Endothelial cell of umbilical vein (primary cell): ENCODE results near the gene LRRC71. TPM values are rescaled to one million over a fixed set of nuclear protein-coding genes. Genes with fewer than 3 reads are reported as not detected.

ENCODE experiments used
- BruUV-seq: library from RNA; stranded (reverse); fragments of 400-500 nt; replicated peaks from 2 replicates; lab custom pipeline; 2021; lab: Mats Ljungman, UMichigan
- CTCF ChIA-PET: fragments of 300-600, 350-600 bp; sonication (Branson Sonifier 250); formaldehyde crosslinking; loops from one replicate; lab custom pipeline; 2021; ENCODE audit warnings: antibody characterized with exemption, inconsistent platforms; lab: Charles Lee
- POLR2A ChIA-PET: fragments of 300-600, 350-600 bp; sonication (Branson Sonifier 250); formaldehyde crosslinking; loops from one replicate; lab custom pipeline; 2021; ENCODE audit warnings: antibody characterized with exemption, inconsistent platforms; lab: Charles Lee
- DNase-seq: peaks from one replicate; pipeline ENCODE4 v3.0.0-alpha.2; 2011; ENCODE audit warnings: low read depth, low spot score
- FAIRE-seq: peaks from 2 replicates; lab custom pipeline; 2011; peaks lifted over from hg19 to GRCh38; lab: Jason Lieb, UNC
- H2AFZ ChIP-seq: 2 replicates; pipeline ENCODE4 v1.6.0; 2012; ENCODE audit warnings: low read depth, low read length, control low read depth, inconsistent platforms
- H3K27ac ChIP-seq: 2 replicates; pipeline ENCODE4 v1.5.1; 2011; ENCODE audit warnings: low read depth, mild to moderate bottlenecking, control low read depth, low read length, moderate library complexity; ENCODE audit not compliant: insufficient read depth
- H3K27me3 ChIP-seq, 2 experiments: 2 replicates each; pipeline versions ENCODE4 v1.6.0 to v1.6.1; 2011; ENCODE audit warnings: low read length in 2 of 2, mixed read lengths in 1 of 2; ENCODE audit not compliant: control insufficient read depth in 2 of 2, insufficient read depth in 2 of 2
- H3K36me3 ChIP-seq, 2 experiments: 2 replicates in 1 of 2; 3 replicates in 1 of 2; pipeline ENCODE4 v1.5.1; 2011; ENCODE audit warnings: low read length in 2 of 2, mild to moderate bottlenecking in 1 of 2, moderate library complexity in 1 of 2; ENCODE audit not compliant: control insufficient read depth in 2 of 2, insufficient read depth in 2 of 2; ENCODE audit errors: extremely low read depth in 1 of 2
- H3K4me1 ChIP-seq: 3 replicates; pipeline ENCODE4 v1.5.1; 2011; ENCODE audit warnings: mild to moderate bottlenecking, low read length; ENCODE audit not compliant: control insufficient read depth, insufficient read depth; ENCODE audit errors: extremely low read depth
- H3K4me2 ChIP-seq: 2 replicates; pipeline ENCODE4 v1.6.1; 2011; ENCODE audit warnings: low read length, control low read depth, mixed read lengths; ENCODE audit not compliant: insufficient read depth
- H3K4me3 ChIP-seq, 3 experiments: fragments of 200-600 bp in 1 of 3; sonication (generic), shearing (Covaris generic) in 1 of 3; replicated peaks in 1 of 3; 2 replicates each; pipeline ENCODE4 v1.5.1; 2011 to 2016; ENCODE audit warnings: control low read depth in 3 of 3, low read length in 3 of 3, mild to moderate bottlenecking in 2 of 3, inconsistent platforms in 1 of 3, low read depth in 1 of 3, moderate library complexity in 1 of 3; ENCODE audit not compliant: insufficient read depth in 1 of 3
- H3K79me2 ChIP-seq: 2 replicates; pipeline ENCODE4 v1.6.0; 2012; ENCODE audit warnings: low read length, inconsistent platforms; ENCODE audit not compliant: control insufficient read depth, insufficient read depth
- H3K9ac ChIP-seq: replicated peaks from 2 replicates; pipeline ENCODE3; 2011; ENCODE audit warnings: low read length, control low read depth; ENCODE audit not compliant: insufficient read depth; ENCODE audit errors: extremely low read depth
- H3K9me1 ChIP-seq: replicated peaks from 3 replicates; pipeline ENCODE4 v1.6.0; 2011; ENCODE audit warnings: mild to moderate bottlenecking, low read length; ENCODE audit not compliant: control insufficient read depth, insufficient read depth; ENCODE audit errors: extremely low read depth
- H3K9me3 ChIP-seq: replicated peaks from 2 replicates; pipeline ENCODE4 v1.5.1; 2012; ENCODE audit warnings: low read length, inconsistent platforms; ENCODE audit not compliant: control insufficient read depth, insufficient read depth
- H4K20me1 ChIP-seq: replicated peaks from 2 replicates; pipeline ENCODE3; 2011; ENCODE audit warnings: mild to moderate bottlenecking, low read length; ENCODE audit not compliant: control insufficient read depth, insufficient read depth; ENCODE audit errors: extremely low read depth
- CTCF ChIP-seq, 2 donors: IDR thresholded peaks; 1 replicate in 1 of 2; 2 replicates in 1 of 2; pipeline ENCODE4 v1.5.1; 2011; ENCODE audit warnings: low read length in 2 of 2, mild to moderate bottlenecking in 2 of 2, moderate library complexity in 2 of 2, control low read depth in 1 of 2, inconsistent platforms in 1 of 2, low read depth in 1 of 2; ENCODE audit not compliant: insufficient read depth in 1 of 2; ENCODE audit errors: extremely low read depth in 1 of 2
- EZH2 ChIP-seq: IDR thresholded peaks from 2 replicates; pipeline ENCODE4 v1.6.1; 2012; ENCODE audit warnings: borderline replicate concordance, low read depth, mild to moderate bottlenecking, moderate library complexity, low read length, inconsistent platforms; ENCODE audit not compliant: severe bottlenecking
- FOS ChIP-seq: IDR thresholded peaks from 2 replicates; pipeline ENCODE4 v1.6.1; 2011; ENCODE audit warnings: mild to moderate bottlenecking, low read length, moderate library complexity, borderline replicate concordance; ENCODE audit not compliant: insufficient read depth
- GATA2 ChIP-seq: IDR thresholded peaks from 2 replicates; pipeline ENCODE4 v1.7.0; 2011; ENCODE audit warnings: low read depth, mild to moderate bottlenecking, moderate library complexity, mixed read lengths, low read length; ENCODE audit not compliant: insufficient read length, insufficient read depth
- JUN ChIP-seq: IDR thresholded peaks from 2 replicates; pipeline ENCODE4 v1.6.1; 2011; ENCODE audit warnings: borderline replicate concordance, low read depth; ENCODE audit not compliant: insufficient read length, insufficient read depth
- MAX ChIP-seq: IDR thresholded peaks from 2 replicates; pipeline ENCODE4 v1.6.1; 2011; ENCODE audit not compliant: insufficient read depth, insufficient read length
- MYC ChIP-seq: IDR thresholded peaks from one replicate; pipeline ENCODE4 v1.6.1; 2011; ENCODE audit warnings: mild to moderate bottlenecking, low read depth, low read length
- POLR2A ChIP-seq: IDR thresholded peaks from 2 replicates; pipeline ENCODE4 v1.6.1; 2012; ENCODE audit warnings: low read depth, mild to moderate bottlenecking, control low read depth, low read length
- POLR2AphosphoS5 ChIP-seq: IDR thresholded peaks from 2 replicates; pipeline ENCODE4 v1.6.1; 2012; ENCODE audit warnings: low read depth, mild to moderate bottlenecking, control low read depth, low read length, moderate library complexity; ENCODE audit not compliant: insufficient read depth
- dilution Hi-C: fragments of 300-500 bp; cut with MboI; formaldehyde crosslinking; loops from one replicate; pipeline ENCODE4 v1.15.0; 2019; ENCODE audit warnings: low sequenced_read_pairs; ENCODE audit not compliant: extremely low pct_ligation_motif_present
- intact Hi-C: fragments of 100-400 bp; cut with micrococcal nuclease; formaldehyde crosslinking; loops from one replicate; pipeline ENCODE4 v1.10.0; 2022
- polyA plus RNA-seq, 4 experiments: library from polyadenylated mRNA; depleted of rRNA in 3 of 4; stranded (reverse) in 3 of 4; unstranded in 1 of 4; fragments of >200 nt; gene quantifications; 2 replicates each; pipeline versions ENCODE4 v1.2.1 to v1.2.3, GENCODE V29; 2011 to 2012; ENCODE audit warnings: missing spikeins in 1 of 4
- total RNA-seq: library from RNA; stranded (reverse); gene quantifications from 2 replicates; pipeline ENCODE4 v1.2.3, GENCODE V29; 2021

LRRC71 gene
- total and polyA plus RNA-seq, 2 donors (not counting 3 experiments of a cell fraction or from before 2014, with no cell fraction given) = 0.35 to 0.66 TPM

GRCh38 chr1:156958247-156958714 is 37.8 kb downstream of the LRRC71 start:
- no peak overlapping the region for H3K9ac ChIP-seq
- ChIA-PET CTCF (interaction anchor here (1.0 to 2.4 kb wide), 4 partner anchors 10 to 116 kb away, joined by 3 to 22 read pairs (median 4); no protein-coding TSS in a partner anchor), POLR2A (no interaction called here)
- H4K20me1 ChIP-seq = no peaks in the 10 kb centered on the region
- peaks cover 6% of the 10 kb centered on the region for H3K4me1 ChIP-seq
- DNase-seq (no peak), FAIRE-seq (no peak)
- dilution Hi-C loops (no loop called here), intact Hi-C loops (no loop called here)
- H3K79me2 ChIP-seq = no peaks in the 10 kb centered on the region
- no peaks in the 10 kb centered on the region for H3K9me3 ChIP-seq
- H3K4me3 ChIP-seq = no peak overlapping the region
- no peak overlapping the region for H2AFZ ChIP-seq
- no peak overlapping the region for H3K4me2 ChIP-seq
- no peaks in the 10 kb centered on the region for H3K27me3 ChIP-seq
- no peaks in the 10 kb centered on the region for H3K9me1 ChIP-seq
- TF ChIP-seq POLR2AphosphoS5 (no peak), GATA2 (peak; percentile 78)
- H3K27ac ChIP-seq = no peak overlapping the region
- BruUV-seq = no TSS peak
- peaks cover 12 to 33% of the 10 kb centered on the region in 2 experiments for H3K36me3 ChIP-seq

- H4K20me1 ChIP-seq = no peaks in the 10 kb centered on the region
- no peak overlapping the region for H2AFZ ChIP-seq
- DNase-seq = peak; percentile 35
- TF ChIP-seq GATA2 (no peak), POLR2A (no peak), POLR2AphosphoS5 (no peak), MYC (no peak), MAX (no peak), CTCF (IDR thresholded peaks at IDR 0.05; ENCODE audit: extremely low read depth in 1 of 2, insufficient read depth in 1 of 2, low read depth in 1 of 2, low read length in 2 of 2) (no peak), JUN (no peak), FOS (no peak), EZH2 (no peak)
- no peak overlapping the region for H3K27ac ChIP-seq
- no peak for FAIRE-seq
- H3K79me2 ChIP-seq = no peaks in the 10 kb centered on the region
- H3K4me1 ChIP-seq = peaks cover 6% of the 10 kb centered on the region
- CTCF ChIA-PET = interaction anchor here (1.6 to 2.4 kb wide), 4 partner anchors 11 to 131 kb away, joined by 4 to 22 read pairs (median 8); no protein-coding TSS in a partner anchor
- H3K9ac ChIP-seq = no peak overlapping the region
- no peaks in the 10 kb centered on the region for H3K27me3 ChIP-seq
- no TSS peak for BruUV-seq
- no peak overlapping the region for H3K4me2 ChIP-seq
- no peaks in the 10 kb centered on the region for H3K9me1 ChIP-seq
- no peak overlapping the region for H3K4me3 ChIP-seq
- dilution Hi-C loops = no loop called here
- POLR2A ChIA-PET = no interaction called here
- no peaks in the 10 kb centered on the region for H3K9me3 ChIP-seq
- intact Hi-C loops = no loop called here
- H3K36me3 ChIP-seq = peaks cover 12 to 33% of the 10 kb centered on the region in 2 experiments
These were observed 39.0 kb downstream of the LRRC71 start for GRCh38 chr1:156959414-156959813.
